Measurements from ENCODE around the gene URI1.

The URI1 gene

GRCh38 chr19:29918891-29919290 lies 23.1 kb upstream of the URI1 start:
- Histone ChIP-seq H3K36me3 (ENCODE audit: insufficient read depth) (no peaks in the 10 kb centered on the region), H3K27ac (no peak overlapping the region), H3K79me2 (ENCODE audit: insufficient read depth, low read depth) (no peaks in the 10 kb centered on the region), H2AFZ (ENCODE audit: low read depth) (no peak overlapping the region), H3K4me1 (ENCODE audit: low read depth, poor library complexity, severe bottlenecking) (no peaks in the 10 kb centered on the region), H3K27me3 (ENCODE audit: insufficient read depth, low read depth) (no peaks in the 10 kb centered on the region), H3K4me3 (IDR thresholded peaks at IDR 0.05; ENCODE audit: insufficient read depth, low read depth, low read length) (no peak overlapping the region), H3K9ac (no peak overlapping the region), H3K4me2 (no peak overlapping the region), H4K20me1 (ENCODE audit: insufficient read depth) (no peaks in the 10 kb centered on the region)
- TF ChIP-seq CTCF (conservative IDR thresholded peaks at IDR 0.05; ENCODE audit: low read depth, low read length) = no peak

- Histone ChIP-seq H3K4me1 (ENCODE audit: low read depth, poor library complexity, severe bottlenecking) (no peaks in the 10 kb centered on the region), H3K9ac (no peak overlapping the region), H2AFZ (ENCODE audit: low read depth) (no peak overlapping the region), H4K20me1 (ENCODE audit: insufficient read depth) (no peaks in the 10 kb centered on the region), H3K79me2 (ENCODE audit: insufficient read depth, low read depth) (no peaks in the 10 kb centered on the region), H3K4me3 (IDR thresholded peaks at IDR 0.05; ENCODE audit: insufficient read depth, low read depth, low read length) (no peak overlapping the region), H3K27me3 (ENCODE audit: insufficient read depth, low read depth) (no peaks in the 10 kb centered on the region), H3K36me3 (ENCODE audit: insufficient read depth) (no peaks in the 10 kb centered on the region), H3K27ac (no peak overlapping the region), H3K4me2 (no peak overlapping the region)
- TF ChIP-seq CTCF (conservative IDR thresholded peaks at IDR 0.05; ENCODE audit: low read depth, low read length) = no peak
These were observed 19.1 kb upstream of the URI1 start for GRCh38 chr19:29922972-29923371.

- no peak for TF ChIP-seq CTCF (conservative IDR thresholded peaks at IDR 0.05; ENCODE audit: low read depth, low read length)
- no peaks in the 10 kb centered on the region for H4K20me1 ChIP-seq (ENCODE audit: insufficient read depth)
- H3K4me1 ChIP-seq (ENCODE audit: low read depth, poor library complexity, severe bottlenecking) = no peaks in the 10 kb centered on the region
- no peak overlapping the region for H3K9ac ChIP-seq
- no peak overlapping the region for H3K4me2 ChIP-seq
- H3K4me3 ChIP-seq (IDR thresholded peaks at IDR 0.05; ENCODE audit: insufficient read depth, low read depth, low read length) = no peak overlapping the region
- no peak overlapping the region for H3K27ac ChIP-seq
- no peak overlapping the region for H2AFZ ChIP-seq (ENCODE audit: low read depth)
- H3K36me3 ChIP-seq (ENCODE audit: insufficient read depth) = no peaks in the 10 kb centered on the region
- H3K79me2 ChIP-seq (ENCODE audit: insufficient read depth, low read depth) = no peaks in the 10 kb centered on the region
- no peaks in the 10 kb centered on the region for H3K27me3 ChIP-seq (ENCODE audit: insufficient read depth, low read depth)
These were observed 18.4 kb upstream of the URI1 start for GRCh38 chr19:29923653-29924052.

- Histone ChIP-seq H3K27ac (no peak overlapping the region), H3K4me1 (ENCODE audit: low read depth, poor library complexity, severe bottlenecking) (no peaks in the 10 kb centered on the region), H3K36me3 (ENCODE audit: insufficient read depth) (no peaks in the 10 kb centered on the region), H3K4me3 (IDR thresholded peaks at IDR 0.05; ENCODE audit: insufficient read depth, low read depth, low read length) (no peak overlapping the region), H4K20me1 (ENCODE audit: insufficient read depth) (no peaks in the 10 kb centered on the region), H3K9ac (no peak overlapping the region), H2AFZ (ENCODE audit: low read depth) (no peak overlapping the region), H3K79me2 (ENCODE audit: insufficient read depth, low read depth) (no peaks in the 10 kb centered on the region), H3K27me3 (ENCODE audit: insufficient read depth, low read depth) (no peaks in the 10 kb centered on the region), H3K4me2 (no peak overlapping the region)
- no peak for TF ChIP-seq CTCF (conservative IDR thresholded peaks at IDR 0.05; ENCODE audit: low read depth, low read length)
These were observed 16.0 kb upstream of the URI1 start for GRCh38 chr19:29926031-29926430.

- H3K27me3 ChIP-seq (ENCODE audit: insufficient read depth, low read depth) = no peaks in the 10 kb centered on the region
These were observed 15.2 kb upstream of the URI1 start for GRCh38 chr19:29926801-29927200.

More at GRCh38 chr19:29926801-29927200, 15.2 kb upstream of the URI1 start:
- Histone ChIP-seq H3K79me2 (ENCODE audit: insufficient read depth, low read depth) (no peaks in the 10 kb centered on the region), H3K9ac (no peak overlapping the region), H2AFZ (ENCODE audit: low read depth) (no peak overlapping the region), H3K4me3 (IDR thresholded peaks at IDR 0.05; ENCODE audit: insufficient read depth, low read depth, low read length) (no peak overlapping the region), H3K27ac (no peak overlapping the region), H3K4me2 (no peak overlapping the region), H3K4me1 (ENCODE audit: low read depth, poor library complexity, severe bottlenecking) (no peaks in the 10 kb centered on the region), H3K36me3 (ENCODE audit: insufficient read depth) (no peaks in the 10 kb centered on the region), H4K20me1 (ENCODE audit: insufficient read depth) (no peaks in the 10 kb centered on the region)
- no peak for TF ChIP-seq CTCF (conservative IDR thresholded peaks at IDR 0.05; ENCODE audit: low read depth, low read length)

Measured in KMS-11 (cell line).